ENCODE results near the gene GMPPA. TPM values are rescaled to one million over a fixed set of nuclear protein-coding genes. Genes with fewer than 3 reads are reported as not detected.

Gene GMPPA
- total RNA-seq, 2 donors from 2014 or later: 36.9 to 38.2 TPM

DNA sequence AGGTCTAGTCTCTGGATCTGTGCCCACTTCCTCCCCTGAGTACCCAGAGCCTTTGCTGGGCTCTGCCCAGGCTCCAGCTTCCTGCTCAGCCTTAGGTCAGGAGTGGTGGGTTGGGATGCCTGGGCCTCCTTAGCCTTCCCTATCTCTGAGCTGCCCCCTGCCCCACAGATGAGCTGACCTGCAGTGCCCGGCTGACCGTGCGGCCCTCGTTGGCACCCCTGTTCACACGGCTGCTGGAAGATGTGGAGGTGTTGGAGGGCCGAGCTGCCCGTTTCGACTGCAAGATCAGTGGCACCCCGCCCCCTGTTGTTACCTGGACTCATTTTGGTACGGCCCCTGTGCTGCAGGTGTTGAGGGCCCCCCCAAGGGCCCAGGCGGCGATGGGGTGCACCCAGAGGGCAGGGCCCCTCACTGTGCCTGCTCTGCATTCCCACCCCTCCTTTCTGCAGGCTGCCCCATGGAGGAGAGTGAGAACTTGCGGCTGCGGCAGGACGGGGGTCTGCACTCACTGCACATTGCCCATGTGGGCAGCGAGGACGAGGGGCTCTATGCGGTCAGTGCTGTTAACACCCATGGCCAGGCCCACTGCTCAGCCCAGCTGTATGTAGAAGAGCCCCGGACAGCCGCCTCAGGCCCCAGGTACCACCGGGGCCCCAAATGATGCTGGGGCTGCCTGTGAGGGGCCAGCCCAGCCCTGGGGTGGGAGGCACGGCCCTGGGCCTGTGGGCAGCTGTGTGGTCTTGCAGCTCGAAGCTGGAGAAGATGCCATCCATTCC is 30.1 kb upstream of the GMPPA start:
- Histone ChIP-seq H3K4me3 (ENCODE audit: low read length) (no peak overlapping the region), H3K9me3 (ENCODE audit: control insufficient read depth, low read length) (no peaks in the 10 kb centered on the region), H3K9ac (ENCODE audit: extremely low read depth, low read length, poor library complexity, severe bottlenecking) (no peak overlapping the region), H3K4me1 (ENCODE audit: control insufficient read depth, insufficient read depth, low read length) (no peaks in the 10 kb centered on the region), H3K27me3 (ENCODE audit: control insufficient read depth, insufficient read depth, low read length, poor library complexity, severe bottlenecking) (no peaks in the 10 kb centered on the region), H3K36me3 (ENCODE audit: control insufficient read depth, insufficient read depth, low read length) (no peaks in the 10 kb centered on the region), H3K27ac (ENCODE audit: low read depth, low read length) (no peak overlapping the region)
- DNase-seq: no peak
- no peaks in the 10 kb centered on the region for H3K4me1 Mint-ChIP-seq
- no peak overlapping the region for H3K4me3 Mint-ChIP-seq
- no peaks in the 10 kb centered on the region for H3K9me3 Mint-ChIP-seq
- TF ChIP-seq, protein P1, sequence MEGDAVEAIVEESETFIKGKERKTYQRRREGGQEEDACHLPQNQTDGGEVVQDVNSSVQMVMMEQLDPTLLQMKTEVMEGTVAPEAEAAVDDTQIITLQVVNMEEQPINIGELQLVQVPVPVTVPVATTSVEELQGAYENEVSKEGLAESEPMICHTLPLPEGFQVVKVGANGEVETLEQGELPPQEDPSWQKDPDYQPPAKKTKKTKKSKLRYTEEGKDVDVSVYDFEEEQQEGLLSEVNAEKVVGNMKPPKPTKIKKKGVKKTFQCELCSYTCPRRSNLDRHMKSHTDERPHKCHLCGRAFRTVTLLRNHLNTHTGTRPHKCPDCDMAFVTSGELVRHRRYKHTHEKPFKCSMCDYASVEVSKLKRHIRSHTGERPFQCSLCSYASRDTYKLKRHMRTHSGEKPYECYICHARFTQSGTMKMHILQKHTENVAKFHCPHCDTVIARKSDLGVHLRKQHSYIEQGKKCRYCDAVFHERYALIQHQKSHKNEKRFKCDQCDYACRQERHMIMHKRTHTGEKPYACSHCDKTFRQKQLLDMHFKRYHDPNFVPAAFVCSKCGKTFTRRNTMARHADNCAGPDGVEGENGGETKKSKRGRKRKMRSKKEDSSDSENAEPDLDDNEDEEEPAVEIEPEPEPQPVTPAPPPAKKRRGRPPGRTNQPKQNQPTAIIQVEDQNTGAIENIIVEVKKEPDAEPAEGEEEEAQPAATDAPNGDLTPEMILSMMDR (conservative IDR thresholded peaks at IDR 0.05): no peak
- H3K27me3 Mint-ChIP-seq (ENCODE audit: insufficient read depth): no peaks in the 10 kb centered on the region
- H3K27ac Mint-ChIP-seq: no peak overlapping the region
- 92 to 94% methylated on average over 10 to 23 of the region's 23 CpGs for WGBS, 2 experiments (ENCODE audit: insufficient coverage in 1 of 2, insufficient read length in 1 of 2)
- peaks cover 2% of the 10 kb centered on the region for H3K36me3 Mint-ChIP-seq (ENCODE audit: low read depth)

DNA sequence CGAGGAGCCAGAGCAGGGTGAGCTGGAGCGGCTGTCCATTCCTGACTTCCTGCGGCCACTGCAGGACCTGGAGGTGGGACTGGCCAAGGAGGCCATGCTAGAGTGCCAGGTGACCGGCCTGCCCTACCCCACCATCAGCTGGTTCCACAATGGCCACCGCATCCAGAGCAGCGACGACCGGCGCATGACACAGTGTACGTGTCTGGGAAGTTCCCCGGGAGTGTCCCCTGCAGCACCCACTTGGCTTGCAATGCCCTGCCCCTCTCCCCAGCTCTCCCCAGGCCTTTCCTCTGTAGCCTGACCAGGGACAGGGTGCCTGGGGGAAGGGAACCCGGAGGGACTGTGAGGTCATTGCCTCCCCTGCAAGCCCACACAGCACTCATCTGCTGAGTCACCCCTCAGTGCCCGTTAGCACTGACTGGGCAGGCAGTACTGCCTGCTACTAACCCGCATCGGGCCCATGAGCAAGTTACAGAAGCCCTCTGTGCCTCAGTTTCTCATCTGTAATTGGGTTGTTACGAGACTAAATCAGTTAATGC is 29.4 kb upstream of the GMPPA start:
- H3K9ac ChIP-seq (ENCODE audit: extremely low read depth, low read length, poor library complexity, severe bottlenecking): no peak overlapping the region
- no peaks in the 10 kb centered on the region for H3K27me3 Mint-ChIP-seq (ENCODE audit: insufficient read depth)
- no peaks in the 10 kb centered on the region for H3K36me3 ChIP-seq (ENCODE audit: control insufficient read depth, insufficient read depth, low read length)
- no peak overlapping the region for H3K27ac ChIP-seq (ENCODE audit: low read depth, low read length)
- H3K4me1 ChIP-seq (ENCODE audit: control insufficient read depth, insufficient read depth, low read length): no peaks in the 10 kb centered on the region
- 88 to 93% methylated on average over 7 to 16 of the region's 16 CpGs for WGBS, 2 experiments (ENCODE audit: insufficient coverage in 1 of 2, insufficient read length in 1 of 2)
- no peak overlapping the region for H3K4me3 ChIP-seq (ENCODE audit: low read length)
- no peak overlapping the region for H3K27ac Mint-ChIP-seq
- no peak for DNase-seq
- peaks cover 2% of the 10 kb centered on the region for H3K36me3 Mint-ChIP-seq (ENCODE audit: low read depth)
- H3K4me1 Mint-ChIP-seq: no peaks in the 10 kb centered on the region
- H3K4me3 Mint-ChIP-seq: no peak overlapping the region
- H3K27me3 ChIP-seq (ENCODE audit: control insufficient read depth, insufficient read depth, low read length, poor library complexity, severe bottlenecking): no peaks in the 10 kb centered on the region
- no peaks in the 10 kb centered on the region for H3K9me3 ChIP-seq (ENCODE audit: control insufficient read depth, low read length)
- H3K9me3 Mint-ChIP-seq: no peaks in the 10 kb centered on the region
- TF ChIP-seq, protein P1 (conservative IDR thresholded peaks at IDR 0.05): no peak

DNA sequence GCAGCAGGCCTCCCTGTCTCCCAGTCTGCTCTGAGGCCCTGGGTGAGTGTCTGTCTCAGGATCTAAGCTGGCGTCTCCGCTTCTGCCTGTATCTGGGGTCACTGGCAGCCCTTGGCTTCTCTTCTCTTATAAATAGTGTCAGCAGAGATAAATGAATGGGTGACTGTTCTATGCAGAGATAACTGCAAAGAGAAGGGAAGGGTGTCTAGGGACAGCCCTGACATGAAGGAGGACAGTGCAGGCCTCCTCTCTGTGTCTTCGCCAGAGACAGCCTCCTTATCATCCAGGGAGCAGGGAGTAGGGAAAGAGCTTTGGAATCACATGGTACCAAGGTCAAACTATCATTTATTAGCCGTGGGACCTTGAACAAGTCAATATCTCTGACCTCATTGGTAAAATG is 28.3 kb upstream of the GMPPA start:
- no peak for DNase-seq
- no peaks in the 10 kb centered on the region for H3K36me3 ChIP-seq (ENCODE audit: control insufficient read depth, insufficient read depth, low read length)
- no peak overlapping the region for H3K4me3 ChIP-seq (ENCODE audit: low read length)
- TF ChIP-seq, protein P1 (conservative IDR thresholded peaks at IDR 0.05): no peak
- WGBS, 2 experiments (ENCODE audit: insufficient coverage in 1 of 2, insufficient read length in 1 of 2): 96% methylated on average over 4 of the region's 4 CpGs
- H3K9ac ChIP-seq (ENCODE audit: extremely low read depth, low read length, poor library complexity, severe bottlenecking): no peak overlapping the region
- Mint-ChIP-seq H3K27ac (no peak overlapping the region), H3K27me3 (ENCODE audit: insufficient read depth) (no peaks in the 10 kb centered on the region), H3K36me3 (ENCODE audit: low read depth) (peaks cover 2% of the 10 kb centered on the region), H3K4me3 (no peak overlapping the region), H3K4me1 (peaks cover 3% of the 10 kb centered on the region), H3K9me3 (no peaks in the 10 kb centered on the region)
- no peak overlapping the region for H3K27ac ChIP-seq (ENCODE audit: low read depth, low read length)
- H3K27me3 ChIP-seq (ENCODE audit: control insufficient read depth, insufficient read depth, low read length, poor library complexity, severe bottlenecking): no peaks in the 10 kb centered on the region
- H3K4me1 ChIP-seq (ENCODE audit: control insufficient read depth, insufficient read depth, low read length): no peaks in the 10 kb centered on the region
- H3K9me3 ChIP-seq (ENCODE audit: control insufficient read depth, low read length): no peaks in the 10 kb centered on the region

Data from endodermal cell (in vitro differentiated cells).